GM03348 (cell line): ENCODE results near the gene HAUS6.
A peak's percentile ranks its signal among the peaks of the same experiment; 100 is the strongest.
"Not testable (repeated sequence)": the region's sequence is repeated elsewhere in the genome, so short reads cannot be mapped to it uniquely, and the experiment has no call there.

Experiments used
- DNase-seq: peaks from one replicate; pipeline ENCODE4 v3.0.0; 2012; ENCODE audit warnings: low spot score

HAUS6 gene

DNA sequence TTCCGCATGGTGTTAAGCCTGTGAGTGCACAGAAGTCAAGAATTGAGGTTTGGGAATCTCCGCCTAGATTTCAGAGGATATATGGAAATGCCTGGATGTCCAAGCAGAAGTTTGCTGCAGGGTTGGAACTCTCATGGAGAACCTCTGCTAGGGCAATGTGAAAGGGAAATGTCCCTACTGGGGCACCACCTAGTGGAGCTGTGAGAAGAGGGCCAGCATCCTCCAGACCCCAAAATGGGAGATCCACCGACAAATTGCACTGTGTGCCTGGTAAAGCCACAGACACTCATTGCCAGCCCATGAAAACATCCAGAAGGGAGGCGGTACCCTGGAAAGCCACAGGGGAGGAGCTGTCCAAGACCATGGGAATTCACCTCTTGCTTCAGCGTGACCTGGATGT, 66.1 kb downstream of the HAUS6 start:
- DNase-seq: no peak

DNA sequence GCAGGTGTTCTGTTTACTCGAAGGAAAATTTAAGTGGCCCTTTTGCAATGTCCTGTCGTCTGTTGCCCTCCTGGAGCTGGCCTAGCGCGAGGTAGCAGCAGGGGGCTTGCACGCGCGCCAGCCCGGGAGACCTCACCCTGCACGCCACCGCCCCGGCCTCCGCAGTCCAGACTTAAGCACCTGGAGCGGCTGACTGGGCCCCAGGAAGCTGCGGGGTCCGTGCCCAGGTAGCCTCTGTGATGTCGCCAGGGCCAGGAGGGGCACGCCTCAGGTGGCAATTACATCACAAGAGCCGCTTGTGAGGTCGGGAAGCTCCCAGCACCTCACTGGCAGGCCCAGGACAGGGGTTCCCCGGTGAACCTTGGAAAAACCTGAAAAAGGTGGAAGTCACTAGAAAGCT, 69.7 kb downstream of the HAUS6 start, which contains the start of gene SAXO1:
Gene SAXO1, minus strand, starts transcription at position 195 of the 400 bp plus-strand sequence. CDS start 301 bp downstream, outside the sequence.
- no peak for DNase-seq

DNA sequence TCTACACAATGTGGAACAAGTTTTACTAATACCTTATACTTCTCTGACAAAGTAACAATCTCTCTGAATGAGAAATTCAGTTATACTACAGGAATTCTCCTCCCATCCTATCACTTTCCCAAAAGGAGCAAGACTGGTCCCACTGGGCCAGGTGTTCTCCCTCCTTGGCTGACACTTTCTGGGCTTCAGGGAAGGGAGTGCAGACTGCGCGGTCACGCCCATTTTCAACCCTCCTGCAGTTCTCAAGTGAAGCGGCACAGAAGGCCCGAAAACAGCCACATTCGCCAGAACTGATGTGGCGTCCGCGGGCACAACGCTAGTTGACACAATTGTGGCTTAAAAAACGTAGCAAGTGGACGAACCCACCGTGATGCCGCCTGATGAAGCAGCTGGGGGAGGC, 70.3 kb downstream of the HAUS6 start:
- DNase-seq: no peak

DNA sequence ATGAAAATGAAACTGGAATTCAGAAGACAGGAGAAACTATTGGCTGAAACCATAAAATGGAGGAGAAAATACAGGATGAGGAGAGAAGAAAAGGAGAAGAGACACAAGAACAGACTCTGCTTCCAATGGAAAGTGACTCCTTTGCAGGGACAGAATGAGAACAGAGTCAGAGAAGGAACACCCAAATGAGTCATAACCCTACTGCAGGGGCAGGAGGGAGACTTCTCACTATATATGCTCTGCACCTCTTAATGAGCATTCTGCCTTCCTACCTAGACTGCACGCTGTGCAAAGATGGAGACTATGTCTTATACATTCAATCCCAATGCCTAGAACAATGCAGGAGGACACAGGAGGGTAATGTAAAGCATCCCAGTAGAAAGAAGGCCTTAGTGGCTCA, 71.8 kb downstream of the HAUS6 start:
- DNase-seq: peak; percentile 21

DNA sequence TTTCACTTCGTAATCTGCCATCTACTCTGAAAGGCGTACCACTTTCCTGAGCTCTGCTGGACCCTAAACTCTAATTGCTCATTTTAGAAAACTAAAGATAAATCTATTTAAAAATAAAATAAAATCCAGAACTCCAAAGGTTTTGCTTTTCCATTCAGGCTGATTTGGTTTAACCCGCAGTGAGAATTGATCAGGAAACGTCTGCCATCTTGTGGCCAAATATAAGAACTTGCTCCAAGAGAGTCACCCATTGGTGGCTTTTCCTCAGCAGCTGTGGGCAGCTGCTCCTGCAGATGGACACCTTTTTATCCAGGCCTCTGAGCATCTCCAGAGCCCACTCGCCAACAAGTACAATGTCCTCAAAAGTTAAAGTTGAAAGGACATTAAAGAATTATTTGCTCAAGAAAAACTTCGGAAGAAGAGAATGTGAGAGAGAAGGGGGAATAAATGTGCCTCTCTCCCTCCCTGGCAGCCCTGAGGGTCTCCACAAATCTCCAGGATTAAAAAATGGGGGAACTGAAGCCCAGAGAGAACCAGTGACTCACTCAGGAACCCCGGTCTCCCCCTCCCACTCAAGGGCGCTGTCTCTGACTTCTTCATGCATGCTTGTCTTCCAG, 73.8 kb downstream of the HAUS6 start:
- peak; percentile 87 for DNase-seq

DNA sequence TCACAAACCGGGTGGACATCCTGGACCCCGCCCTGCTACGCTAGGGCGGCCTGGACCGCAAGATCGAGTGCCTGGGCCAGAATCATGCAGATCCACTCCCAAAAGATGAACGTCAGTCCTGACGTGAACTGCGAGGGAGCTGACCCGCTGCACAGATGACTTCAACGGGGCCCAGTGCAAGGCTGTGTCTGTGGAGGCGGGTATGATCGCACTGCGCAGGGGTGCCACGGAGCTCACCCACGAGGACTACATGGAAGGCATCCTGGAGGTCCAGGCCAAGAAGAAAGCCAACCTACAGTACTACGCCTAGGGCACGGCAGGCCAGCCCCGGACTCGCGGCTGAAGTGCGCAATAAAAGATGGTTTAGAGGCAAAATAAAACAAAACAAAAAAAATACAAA, 74.9 kb downstream of the HAUS6 start:
- no peak for DNase-seq

DNA sequence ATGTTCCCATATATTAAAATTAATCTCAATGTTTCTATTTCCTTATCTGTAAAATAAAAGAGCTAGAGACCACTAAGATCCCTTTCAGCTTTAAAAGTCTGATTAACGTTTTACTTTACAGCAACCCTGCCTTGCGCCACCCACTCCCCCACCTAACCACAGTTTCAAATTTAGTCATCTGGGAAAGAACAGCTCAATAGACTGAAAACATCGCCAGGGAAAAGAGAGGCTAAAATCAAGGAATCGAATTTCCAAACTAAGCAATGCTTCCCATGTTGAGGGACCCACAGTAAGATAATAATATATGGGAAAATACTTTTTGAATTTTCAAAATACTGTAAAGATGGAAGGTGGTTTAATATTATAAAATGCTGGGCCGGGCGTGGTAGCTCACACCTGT, 76.3 kb downstream of the HAUS6 start:
- no peak for DNase-seq

DNA sequence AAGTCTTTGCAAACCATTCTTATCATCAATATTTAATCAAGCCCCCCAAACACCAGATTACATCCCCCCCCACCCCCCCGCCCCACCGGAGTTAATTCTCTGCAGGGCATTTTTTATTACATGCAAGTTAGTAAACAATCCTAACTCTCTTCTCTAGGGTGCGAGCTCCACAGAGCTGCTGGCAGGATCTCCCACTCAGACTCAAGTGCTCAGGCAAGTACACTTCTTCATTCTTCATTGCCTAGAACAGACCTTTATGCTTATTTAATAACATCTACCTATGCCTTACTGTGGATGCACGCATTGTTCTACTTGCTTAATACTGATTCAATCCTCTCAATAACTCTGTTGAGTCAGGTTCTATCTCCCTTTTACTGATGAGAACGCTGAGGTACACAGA, 79.6 kb downstream of the HAUS6 start:
- DNase-seq: no peak

DNA sequence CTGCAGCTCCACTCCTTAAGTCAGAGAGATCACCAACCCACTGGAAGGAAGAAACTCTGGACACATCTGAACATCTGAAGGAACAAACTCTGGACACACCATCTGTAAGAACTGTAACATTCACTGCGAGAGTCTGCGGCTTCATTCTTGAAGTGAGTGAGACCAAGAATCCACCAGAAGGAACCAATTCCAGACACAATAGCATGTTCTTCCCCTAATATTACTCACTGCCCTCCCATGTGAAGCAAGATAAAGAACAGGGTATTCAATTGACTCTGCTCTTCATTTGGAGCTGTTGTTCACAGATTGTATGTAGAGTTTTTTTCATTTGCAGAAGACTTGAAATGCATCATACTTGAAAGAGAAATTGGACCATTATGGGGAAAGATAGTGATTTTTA, 80.5 kb downstream of the HAUS6 start:
- DNase-seq: no peak

DNA sequence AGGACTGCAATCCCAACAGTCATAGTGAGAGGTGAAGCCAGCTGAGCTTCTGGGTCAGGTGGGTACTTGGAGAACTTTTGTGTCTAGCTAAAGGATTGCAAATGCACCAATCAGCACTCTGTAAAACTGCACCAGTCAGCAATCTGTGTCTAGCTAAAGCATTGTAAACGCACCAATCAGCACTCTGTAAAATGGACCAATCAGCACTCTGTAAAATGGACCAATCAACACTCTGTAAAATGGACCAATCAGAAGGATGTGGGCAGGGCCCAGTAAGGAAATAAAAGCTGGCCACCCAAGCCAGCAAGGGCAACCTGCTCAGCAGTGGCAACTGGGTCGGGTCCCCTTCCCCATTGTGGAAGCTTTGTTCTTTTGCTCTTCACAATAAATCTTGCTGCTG, 81.1 kb downstream of the HAUS6 start:
- DNase-seq: not testable (repeated sequence)

DNA sequence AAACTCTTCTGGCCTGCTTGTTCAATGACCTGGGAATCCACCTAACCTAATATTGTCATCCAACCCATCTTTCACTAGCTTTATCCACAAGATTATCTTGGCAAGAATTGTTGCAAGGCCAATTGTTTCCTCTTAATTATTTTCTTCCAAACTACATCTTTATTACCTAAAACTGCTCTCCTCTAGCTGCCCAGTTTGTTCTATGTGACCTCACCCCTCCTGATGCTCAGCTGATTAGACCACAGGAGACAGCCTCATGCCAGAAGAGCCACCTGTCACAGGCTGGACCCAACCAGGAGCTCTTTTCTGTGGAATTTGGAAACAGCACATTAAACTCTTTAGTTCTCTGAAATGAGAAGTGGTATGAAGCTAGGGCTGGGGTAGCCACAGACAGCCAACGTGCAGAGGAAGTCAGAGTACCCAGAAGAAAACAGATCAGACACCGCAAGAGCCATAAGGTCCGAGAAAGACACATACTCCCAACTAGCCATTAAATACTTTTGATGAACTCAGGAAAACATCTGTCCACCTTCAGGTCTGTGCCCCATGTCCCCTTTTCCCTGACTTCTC, 81.7 kb downstream of the HAUS6 start:
- DNase-seq: no peak

DNA sequence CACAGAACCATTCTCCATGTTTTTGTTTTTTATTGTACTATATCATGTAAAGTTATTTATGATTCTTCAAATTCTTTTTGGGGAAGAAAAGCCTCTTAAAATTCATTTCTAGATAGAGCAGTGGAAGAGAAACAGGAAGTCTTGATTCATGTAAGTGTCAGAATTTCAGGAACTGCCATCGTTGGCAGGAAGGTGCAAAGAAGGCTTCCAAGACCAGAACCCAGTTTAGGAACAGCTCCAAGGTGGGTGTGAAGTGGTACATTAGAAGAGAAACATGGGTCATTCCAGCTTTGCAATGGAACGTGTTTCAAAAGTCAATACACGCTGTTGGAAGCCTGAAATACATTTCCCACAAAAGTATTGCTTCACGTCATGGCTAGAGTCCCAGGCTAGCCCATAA, 84.5 kb downstream of the HAUS6 start:
- DNase-seq: peak; percentile 28

DNA sequence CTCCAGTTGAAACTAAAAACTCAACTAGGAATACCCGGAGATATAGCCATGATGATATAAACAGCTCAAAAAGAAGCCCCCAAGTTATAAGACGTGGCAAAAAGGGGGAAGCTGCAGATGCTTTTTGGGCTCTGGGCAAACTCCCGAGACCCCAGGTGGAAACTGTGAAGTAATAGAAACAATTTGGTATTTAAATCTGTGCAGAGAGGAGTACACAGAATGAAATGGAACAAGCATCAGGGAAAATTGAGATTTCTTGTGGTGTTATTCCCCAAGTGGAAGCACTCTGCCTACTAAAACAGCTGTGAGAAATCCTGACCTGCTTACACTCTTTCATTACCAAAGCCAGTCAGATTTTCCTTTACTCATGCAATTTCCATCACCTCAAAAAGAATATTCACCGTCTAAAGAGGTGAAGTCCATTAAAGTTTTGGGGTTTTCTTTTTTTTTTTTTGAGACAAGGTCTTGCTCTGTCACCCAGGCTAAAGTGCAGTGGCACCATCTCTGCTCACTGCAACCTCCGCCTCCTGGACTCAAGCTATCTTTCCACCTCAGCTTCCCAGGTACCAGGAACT, 93.2 kb downstream of the HAUS6 start:
- no peak for DNase-seq
